Subcutaneous adipose tissue (tissue), 4 donors: Measurements from ENCODE around the gene HRH2. TPM values are rescaled to one million over a fixed set of nuclear protein-coding genes. Genes with fewer than 3 reads are reported as not detected.

Experiments
- CTCF ChIP-seq: fragments of 450-650 bp; IDR thresholded peaks from one replicate; pipeline ENCODE4 v1.5.1; 2016; ENCODE audit warnings: low read depth, mild to moderate bottlenecking, control low read depth, antibody characterized with exemption, moderate library complexity
- total RNA-seq, 4 donors: library from RNA; depleted of rRNA; stranded (reverse); fragments of >200 nt; gene quantifications; one replicate each; pipeline ENCODE4 v1.1.0, GENCODE V29; 2016

HRH2 gene
- total RNA-seq, 4 donors from 2014 or later: 2.4 to 6.5 (median 5.5) TPM

- no peak for TF ChIP-seq CTCF
Measured at GRCh38 chr5:175683921-175684320, 26.1 kb downstream of the HRH2 start.

- no peak for TF ChIP-seq CTCF
Measured at GRCh38 chr5:175684931-175685330, 27.1 kb downstream of the HRH2 start.

GRCh38 chr5:175685701-175686350 lies 28.0 kb downstream of the HRH2 start:
- no peak for TF ChIP-seq CTCF

GRCh38 chr5:175686396-175686795 lies 28.5 kb downstream of the HRH2 start:
- TF ChIP-seq CTCF: no peak

- TF ChIP-seq CTCF: no peak
Measured at GRCh38 chr5:175686826-175687225, 29.0 kb downstream of the HRH2 start.

GRCh38 chr5:175687231-175687701 lies 29.4 kb downstream of the HRH2 start:
- no peak for TF ChIP-seq CTCF

- no peak for TF ChIP-seq CTCF
Measured at GRCh38 chr5:175688352-175689146, 30.7 kb downstream of the HRH2 start.
